GM12878 (cell line): Measurements from ENCODE around the gene RDH5. TPM values are rescaled to one million over a fixed set of nuclear protein-coding genes. Genes with fewer than 3 reads are reported as not detected.

Experiments used
- ATAC-seq: fragments of 200-7000 bp; cut with Tn5 transposase; 3 replicates; pipeline ENCODE4 v1.9.1; 2020; ENCODE audit warnings: mild to moderate bottlenecking, moderate library complexity
- BruUV-seq: library from RNA; stranded (reverse); fragments of 400-500 nt; replicated peaks from 2 replicates; lab custom pipeline; 2021; lab: Mats Ljungman, UMichigan
- CTCF ChIA-PET: fragments of 300-600 bp; sonication (Branson Sonifier 250); formaldehyde crosslinking; extraction: SDS; loops from one replicate; lab custom pipeline; 2021; ENCODE audit warnings: inconsistent platforms; lab: Yijun Ruan, JAX
- POLR2A ChIA-PET: fragments of 350-600 bp; formaldehyde crosslinking; extraction: SDS; loops from one replicate; lab custom pipeline; 2021; ENCODE audit warnings: inconsistent platforms; lab: Charles Lee
- RAD21 ChIA-PET: fragments of 300-600 bp; sonication (Branson Sonifier 250); formaldehyde crosslinking; loops from one replicate; lab custom pipeline; 2023; ENCODE audit warnings: antibody characterized with exemption; ENCODE audit not compliant: unreplicated experiment; lab: Charles Lee
- SMC1A ChIA-PET: fragments of 300-600 bp; sonication (Branson Sonifier 250); formaldehyde crosslinking; loops from one replicate; lab custom pipeline; 2023; ENCODE audit not compliant: unreplicated experiment, uncharacterized antibody; lab: Charles Lee
- DNase-seq: peaks from one replicate; pipeline ENCODE4 v3.0.0-alpha.2; 2011; ENCODE audit warnings: low read depth, low spot score
- FAIRE-seq: peaks from 3 replicates; lab custom pipeline; 2011; peaks lifted over from hg19 to GRCh38; lab: Jason Lieb, UNC
- H2AFZ ChIP-seq: 2 replicates; pipeline ENCODE4 v1.6.0; 2011; ENCODE audit warnings: low read depth, low read length, control low read depth; ENCODE audit not compliant: control insufficient read depth
- H3K27ac ChIP-seq: 2 replicates; pipeline ENCODE4 v1.5.1; 2011; ENCODE audit warnings: control low read depth; ENCODE audit not compliant: control insufficient read depth, insufficient read depth
- H3K27me3 ChIP-seq, 2 experiments: replicated peaks in 1 of 2; 2 replicates each; pipeline versions ENCODE4 v1.6.0 to v1.6.1; 2011; ENCODE audit warnings: low read length in 1 of 2; ENCODE audit not compliant: control insufficient read depth in 2 of 2, insufficient read depth in 2 of 2
- H3K36me3 ChIP-seq, 2 experiments: 2 replicates each; pipeline ENCODE4 v1.5.1; 2011; ENCODE audit warnings: low read length in 1 of 2; ENCODE audit not compliant: control insufficient read depth in 2 of 2, insufficient read depth in 2 of 2
- H3K4me1 ChIP-seq: 2 replicates; pipeline ENCODE4 v1.6.1; 2011; ENCODE audit warnings: mild to moderate bottlenecking, low read length, moderate library complexity, mixed read lengths; ENCODE audit not compliant: control insufficient read depth, insufficient read depth
- H3K4me2 ChIP-seq: 2 replicates; pipeline ENCODE4 v1.6.0; 2011; ENCODE audit warnings: control low read depth; ENCODE audit not compliant: control insufficient read depth, insufficient read depth
- H3K4me3 ChIP-seq: fragments of 200-600 bp; sonication (generic); 2 replicates; pipeline ENCODE4 v1.5.1; 2016
- H3K79me2 ChIP-seq: 2 replicates; pipeline ENCODE4 v1.6.0; 2011; ENCODE audit warnings: low read length; ENCODE audit not compliant: control insufficient read depth, insufficient read depth
- H3K9ac ChIP-seq: 2 replicates; pipeline ENCODE4 v1.8.0; 2011; ENCODE audit warnings: low read length, control low read depth, mixed read lengths; ENCODE audit not compliant: control insufficient read depth, insufficient read depth
- H3K9me3 ChIP-seq: replicated peaks from 3 replicates; pipeline ENCODE4 v1.5.1; 2011; ENCODE audit warnings: mild to moderate bottlenecking, low read length; ENCODE audit not compliant: control insufficient read depth, insufficient read depth
- H4K20me1 ChIP-seq: 2 replicates; pipeline ENCODE4 v1.6.0; 2011; ENCODE audit not compliant: control insufficient read depth, insufficient read depth
- EGR1 ChIP-seq, 2 experiments: IDR thresholded peaks; 1 replicate in 1 of 2; 2 replicates in 1 of 2; pipeline ENCODE4 v1.6.1; 2011 to 2012; ENCODE audit warnings: low read depth in 2 of 2, low read length in 2 of 2, borderline replicate concordance in 1 of 2, mild to moderate bottlenecking in 1 of 2, moderate library complexity in 1 of 2
- NFXL1 ChIP-seq: fragments of 450-650 bp; IDR thresholded peaks from 2 replicates; pipeline ENCODE4 v1.6.1; 2017; ENCODE audit warnings: antibody characterized with exemption, mild to moderate bottlenecking, borderline replicate concordance
- NR2F1 ChIP-seq: fragments of 450-650 bp; conservative IDR thresholded peaks from 2 replicates; pipeline ENCODE4 v1.6.1; 2017; ENCODE audit warnings: mild to moderate bottlenecking
- POLR2AphosphoS2 ChIP-seq: IDR thresholded peaks from 2 replicates; pipeline ENCODE4 v1.6.1; 2011; ENCODE audit warnings: low read depth, mild to moderate bottlenecking, low read length, improper control_type of control experiment, moderate library complexity
- RAD21 ChIP-seq: IDR thresholded peaks from 2 replicates; pipeline ENCODE4 v1.6.1; 2011; ENCODE audit warnings: mild to moderate bottlenecking, low read depth, low read length, moderate library complexity; ENCODE audit not compliant: insufficient read depth
- RUNX3 ChIP-seq: IDR thresholded peaks from 2 replicates; pipeline ENCODE4 v1.6.1; 2012; ENCODE audit warnings: low read length, inconsistent platforms
- TAF1 ChIP-seq: IDR thresholded peaks from 2 replicates; pipeline ENCODE4 v1.6.1; 2011; ENCODE audit warnings: mild to moderate bottlenecking, low read depth, low read length, borderline replicate concordance
- ZZZ3 ChIP-seq: IDR thresholded peaks from 2 replicates; pipeline ENCODE4 v1.6.1; 2011; ENCODE audit warnings: low read depth; ENCODE audit not compliant: control insufficient read depth, insufficient read length
- WGBS: methylation state at CpG from one replicate; pipeline ENCODE4 v1.1.6; 2016; ENCODE audit warnings: low lambda C conversion rate; ENCODE audit not compliant: insufficient replicate concordance, insufficient coverage; ENCODE audit errors: missing lambda C conversion rate; 5-methylcytosine and 5-hydroxymethylcytosine counted together
- in situ Hi-C: fragments of 300-500 bp; cut with MboI; formaldehyde crosslinking; loops from 9 replicates; pipeline ENCODE4 v1.14.3; 2018; ENCODE audit warnings: mixed read lengths
- intact Hi-C: fragments of 100-400 bp; cut with micrococcal nuclease; formaldehyde crosslinking; loops from one replicate; pipeline ENCODE4 v1.14.2; 2022; ENCODE audit not compliant: unreplicated experiment
- polyA plus RNA-seq, 11 experiments: library from polyadenylated mRNA; depleted of rRNA in 4 of 11; unstranded in 6 of 11; stranded (reverse) in 5 of 11; fragments of >200 nt; fragmentation: Nextera tagmentation in 4 of 11; fragmentation: Illumina TruSeq in 1 of 11; extraction: Ambion mirVana in 4 of 11; extraction: Trizol in 1 of 11; gene quantifications; 1 replicate in 1 of 11; 2 replicates in 10 of 11; pipeline versions ENCODE4 v1.2.1 to v1.2.3, GENCODE V29; 2011 to 2016; ENCODE audit warnings: inconsistent platforms in 2 of 11, missing spikeins in 2 of 11, low read depth in 1 of 11
- total RNA-seq, 4 experiments: library from RNA; depleted of rRNA in 3 of 4; stranded (reverse); fragments of >200 nt in 3 of 4; fragmentation: Illumina TruSeq in 1 of 4; extraction: Trizol in 1 of 4; gene quantifications; 2 replicates each; pipeline versions ENCODE4 v1.2.1 to v1.2.3, GENCODE V29; 2013 to 2021
- TF ChIP-seq, protein P1 (sequence below): IDR thresholded peaks from 2 replicates; pipeline ENCODE4 v1.6.1; 2012; ENCODE audit warnings: low read depth, low read length, improper control_type of control experiment
- TF ChIP-seq, protein P2 (sequence below): IDR thresholded peaks from 2 replicates; pipeline ENCODE4 v1.6.1; 2011; ENCODE audit warnings: mild to moderate bottlenecking, low read depth, low read length, moderate library complexity; ENCODE audit not compliant: insufficient replicate concordance
- TF ChIP-seq, protein P3 (sequence below): fragments of 450-650 bp; conservative IDR thresholded peaks from 2 replicates; pipeline ENCODE4 v1.6.1; 2017; ENCODE audit warnings: mild to moderate bottlenecking, moderate library complexity
- TF ChIP-seq, protein P4 (sequence below): fragments of 450-650 bp; IDR thresholded peaks from 2 replicates; pipeline ENCODE4 v1.6.1; 2018; ENCODE audit warnings: borderline replicate concordance, mild to moderate bottlenecking; ENCODE audit not compliant: partially characterized antibody

The RDH5 gene
- total and polyA plus RNA-seq, 10 of the 15 experiments (the other 5 are each of a cell fraction or from before 2014, with no cell fraction given), result 2.6 to 11.6 (median 7.3) TPM

DNA sequence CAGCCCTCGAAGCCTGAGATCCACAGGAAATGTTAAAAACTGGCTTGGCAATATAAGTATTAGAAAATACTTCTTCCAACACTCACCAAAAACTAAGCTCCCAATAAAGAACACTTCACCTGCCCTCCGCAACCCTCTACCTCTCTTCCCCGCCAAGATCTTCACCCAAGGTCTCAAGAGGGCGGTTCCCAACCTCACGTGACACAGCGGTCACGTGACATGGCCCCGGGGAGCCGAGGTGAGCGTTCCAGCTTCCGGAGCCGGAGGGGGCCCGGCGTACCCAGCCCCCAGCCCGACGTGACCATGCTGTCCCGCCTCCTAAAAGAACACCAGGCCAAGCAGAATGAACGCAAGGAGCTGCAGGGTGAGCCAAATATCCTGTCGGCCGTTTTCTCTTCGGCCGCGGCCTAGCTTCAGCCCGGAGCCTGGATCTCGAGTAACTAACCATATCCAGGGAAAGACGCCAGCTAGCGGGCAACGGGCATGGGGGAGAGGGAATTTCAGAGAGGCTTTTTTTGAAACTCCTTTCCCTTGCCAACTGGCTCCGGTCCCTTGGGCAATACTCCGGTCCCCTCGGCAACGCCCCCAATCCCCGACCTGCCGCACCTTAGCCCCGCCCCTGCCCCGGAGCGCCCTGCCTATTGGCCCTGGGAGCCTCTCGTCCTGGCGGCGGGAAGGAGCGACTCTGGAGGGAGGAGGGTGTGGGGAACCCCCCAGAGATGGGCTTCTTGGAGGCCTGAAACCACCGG is 4.2 kb upstream of the RDH5 start, which contains the start of gene BLOC1S1:
Gene BLOC1S1, plus strand, starts transcription at position 214 of the 749 bp plus-strand sequence. Its CDS starts 6 bp downstream, at position 220.
- in situ Hi-C loops, result no loop called here
- CTCF ChIA-PET, result interaction anchor here (0.8 to 11.4 kb wide), 19 partner anchors 9 to 1316 kb away, joined by 3 to 205 read pairs (median 5); partner anchors contain the start of genes CD63, ITGA7, PA2G4 and PYM1
- under 1% methylated on average over 42 of the region's 42 CpGs for WGBS
- TF ChIP-seq, protein P1, sequence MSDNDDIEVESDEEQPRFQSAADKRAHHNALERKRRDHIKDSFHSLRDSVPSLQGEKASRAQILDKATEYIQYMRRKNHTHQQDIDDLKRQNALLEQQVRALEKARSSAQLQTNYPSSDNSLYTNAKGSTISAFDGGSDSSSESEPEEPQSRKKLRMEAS, result peak; percentile 88
- TF ChIP-seq, protein P2, sequence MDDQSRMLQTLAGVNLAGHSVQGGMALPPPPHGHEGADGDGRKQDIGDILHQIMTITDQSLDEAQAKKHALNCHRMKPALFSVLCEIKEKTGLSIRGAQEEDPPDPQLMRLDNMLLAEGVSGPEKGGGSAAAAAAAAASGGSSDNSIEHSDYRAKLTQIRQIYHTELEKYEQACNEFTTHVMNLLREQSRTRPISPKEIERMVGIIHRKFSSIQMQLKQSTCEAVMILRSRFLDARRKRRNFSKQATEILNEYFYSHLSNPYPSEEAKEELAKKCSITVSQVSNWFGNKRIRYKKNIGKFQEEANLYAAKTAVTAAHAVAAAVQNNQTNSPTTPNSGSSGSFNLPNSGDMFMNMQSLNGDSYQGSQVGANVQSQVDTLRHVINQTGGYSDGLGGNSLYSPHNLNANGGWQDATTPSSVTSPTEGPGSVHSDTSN, result peak; percentile 59
- TF ChIP-seq, protein P3, sequence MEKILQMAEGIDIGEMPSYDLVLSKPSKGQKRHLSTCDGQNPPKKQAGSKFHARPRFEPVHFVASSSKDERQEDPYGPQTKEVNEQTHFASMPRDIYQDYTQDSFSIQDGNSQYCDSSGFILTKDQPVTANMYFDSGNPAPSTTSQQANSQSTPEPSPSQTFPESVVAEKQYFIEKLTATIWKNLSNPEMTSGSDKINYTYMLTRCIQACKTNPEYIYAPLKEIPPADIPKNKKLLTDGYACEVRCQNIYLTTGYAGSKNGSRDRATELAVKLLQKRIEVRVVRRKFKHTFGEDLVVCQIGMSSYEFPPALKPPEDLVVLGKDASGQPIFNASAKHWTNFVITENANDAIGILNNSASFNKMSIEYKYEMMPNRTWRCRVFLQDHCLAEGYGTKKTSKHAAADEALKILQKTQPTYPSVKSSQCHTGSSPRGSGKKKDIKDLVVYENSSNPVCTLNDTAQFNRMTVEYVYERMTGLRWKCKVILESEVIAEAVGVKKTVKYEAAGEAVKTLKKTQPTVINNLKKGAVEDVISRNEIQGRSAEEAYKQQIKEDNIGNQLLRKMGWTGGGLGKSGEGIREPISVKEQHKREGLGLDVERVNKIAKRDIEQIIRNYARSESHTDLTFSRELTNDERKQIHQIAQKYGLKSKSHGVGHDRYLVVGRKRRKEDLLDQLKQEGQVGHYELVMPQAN, result peak; percentile 99
- TF ChIP-seq NR2F1 (peak; percentile 79), ZZZ3 (no peak), TAF1 (peak; percentile 46; the same call in 1 of the 2 replicates), RAD21 (0 out of 2 replicates have a peak, but pooled peaks have one; percentile 26), RUNX3 (peak; percentile 72), POLR2AphosphoS2 (no peak), EGR1 (IDR thresholded peaks at IDR 0.05; ENCODE audit: borderline replicate concordance in 1 of 2, low read depth in 2 of 2, low read length in 2 of 2) (peak; percentile 21 to 57), NFXL1 (no peak)
- TF ChIP-seq, protein P4, sequence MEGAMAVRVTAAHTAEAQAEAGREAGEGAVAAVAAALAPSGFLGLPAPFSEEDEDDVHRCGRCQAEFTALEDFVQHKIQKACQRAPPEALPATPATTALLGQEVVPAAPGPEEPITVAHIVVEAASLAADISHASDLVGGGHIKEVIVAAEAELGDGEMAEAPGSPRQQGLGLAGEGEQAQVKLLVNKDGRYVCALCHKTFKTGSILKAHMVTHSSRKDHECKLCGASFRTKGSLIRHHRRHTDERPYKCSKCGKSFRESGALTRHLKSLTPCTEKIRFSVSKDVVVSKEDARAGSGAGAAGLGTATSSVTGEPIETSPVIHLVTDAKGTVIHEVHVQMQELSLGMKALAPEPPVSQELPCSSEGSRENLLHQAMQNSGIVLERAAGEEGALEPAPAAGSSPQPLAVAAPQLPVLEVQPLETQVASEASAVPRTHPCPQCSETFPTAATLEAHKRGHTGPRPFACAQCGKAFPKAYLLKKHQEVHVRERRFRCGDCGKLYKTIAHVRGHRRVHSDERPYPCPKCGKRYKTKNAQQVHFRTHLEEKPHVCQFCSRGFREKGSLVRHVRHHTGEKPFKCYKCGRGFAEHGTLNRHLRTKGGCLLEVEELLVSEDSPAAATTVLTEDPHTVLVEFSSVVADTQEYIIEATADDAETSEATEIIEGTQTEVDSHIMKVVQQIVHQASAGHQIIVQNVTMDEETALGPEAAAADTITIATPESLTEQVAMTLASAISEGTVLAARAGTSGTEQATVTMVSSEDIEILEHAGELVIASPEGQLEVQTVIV, result peak; percentile 49

More for the DNA sequence above, 4.2 kb upstream of the RDH5 start, which contains the start of gene BLOC1S1:
- H3K27me3 ChIP-seq, result no peaks in the 10 kb centered on the region
- peak within 1 kb of the TSS; percentile 92 for H3K9ac ChIP-seq
- no peaks in the 10 kb centered on the region for H4K20me1 ChIP-seq
- ChIA-PET RAD21 (interaction anchor here (0.7 to 11.0 kb wide), 7 partner anchors 9 to 356 kb away, joined by 3 to 113 read pairs (median 4); partner anchors contain the start of gene CD63), POLR2A (interaction anchor here (1.0 to 3.5 kb wide), 6 partner anchors 11 to 114 kb away, joined by 3 to 39 read pairs (median 4); partner anchors contain the start of genes CD63 and DNAJC14), SMC1A (interaction anchor here (0.8 to 4.0 kb wide), 10 partner anchors 9 to 71 kb away, joined by 3 to 29 read pairs (median 6); partner anchors contain the start of gene CD63)
- no TSS peak for BruUV-seq
- H3K4me3 ChIP-seq, result peak within 1 kb of the TSS; percentile 81
- H3K4me1 ChIP-seq, result peaks cover 20% of the 10 kb centered on the region
- peak; percentile 91 for FAIRE-seq
- H2AFZ ChIP-seq, result peak within 1 kb of the TSS; percentile 99
- H3K27ac ChIP-seq, result peak within 1 kb of the TSS; percentile 95
- intact Hi-C loops, result loop anchor here (2.0 kb wide), 1 partner anchor 21 kb away; no protein-coding TSS in a partner anchor
- H3K4me2 ChIP-seq, result peak within 1 kb of the TSS; percentile 100
- peak; percentile 73 for DNase-seq
- ATAC-seq, result peak; percentile 95
- H3K9me3 ChIP-seq, result no peaks in the 10 kb centered on the region
- peaks cover 0 to 2% of the 10 kb centered on the region in 2 experiments; a peak in 1 of 4 replicates for H3K36me3 ChIP-seq
- peaks cover 13% of the 10 kb centered on the region for H3K79me2 ChIP-seq
